ENCODE data around the gene PDX1. TPM values are rescaled to one million over a fixed set of nuclear protein-coding genes. Genes with fewer than 3 reads are reported as not detected.
"Not testable (repeated sequence)": the region's sequence is repeated elsewhere in the genome, so short reads cannot be mapped to it uniquely, and the experiment has no call there.

The PDX1 gene
- total RNA-seq, 2 donors from 2014 or later: not detected

- peak; percentile 91 for DNase-seq (ENCODE audit: low spot score)
These were observed 34.0 kb downstream of the PDX1 start for GRCh38 chr13:27953676-27954405.

GRCh38 chr13:27954406-27954851 lies 34.6 kb downstream of the PDX1 start:
- DNase-seq (ENCODE audit: low spot score): peak; percentile 80
- intact Hi-C loops (cut with DNase I): no loop called here

More at GRCh38 chr13:27953676-27954405, 34.0 kb downstream of the PDX1 start:
- intact Hi-C loops (cut with DNase I): no loop called here

- no peak for DNase-seq (ENCODE audit: low spot score)
- intact Hi-C loops (cut with DNase I): no loop called here
These were observed 35.3 kb downstream of the PDX1 start for GRCh38 chr13:27955014-27955591.

GRCh38 chr13:27956576-27957300 lies 36.9 kb downstream of the PDX1 start:
- DNase-seq (ENCODE audit: low spot score): no peak
- intact Hi-C loops (cut with DNase I): loop anchor here in 1 of 2 donors (1.0 kb wide), 1 partner anchor 32 kb away; the partner anchor contains the start of gene URAD

- intact Hi-C loops (cut with DNase I): no loop called here
- DNase-seq (ENCODE audit: low spot score): no peak
These were observed 40.2 kb downstream of the PDX1 start for GRCh38 chr13:27959976-27960361.

- intact Hi-C loops (cut with DNase I): no loop called here
- DNase-seq (ENCODE audit: low spot score): no peak
These were observed 40.8 kb downstream of the PDX1 start for GRCh38 chr13:27960362-27961226.

- intact Hi-C loops (cut with DNase I): no loop called here
- DNase-seq (ENCODE audit: low spot score): no peak
These were observed 41.7 kb downstream of the PDX1 start for GRCh38 chr13:27961227-27962085.

GRCh38 chr13:27962128-27962841 lies 42.5 kb downstream of the PDX1 start:
- intact Hi-C loops (cut with DNase I): no loop called here
- DNase-seq (ENCODE audit: low spot score): no peak

GRCh38 chr13:27962982-27963381 lies 43.2 kb downstream of the PDX1 start:
- intact Hi-C loops (cut with DNase I): no loop called here
- DNase-seq (ENCODE audit: low spot score): no peak

GRCh38 chr13:27963491-27963890 lies 43.7 kb downstream of the PDX1 start:
- intact Hi-C loops (cut with DNase I): no loop called here
- no peak for DNase-seq (ENCODE audit: low spot score)

- DNase-seq (ENCODE audit: low spot score); intact Hi-C loops (cut with DNase I): not testable (repeated sequence)
These were observed 44.4 kb downstream of the PDX1 start for GRCh38 chr13:27964206-27964605.

GRCh38 chr13:27964741-27965323 lies 45.0 kb downstream of the PDX1 start:
- intact Hi-C loops (cut with DNase I): no loop called here
- no peak for DNase-seq (ENCODE audit: low spot score)

- intact Hi-C loops (cut with DNase I): no loop called here
These were observed 45.5 kb downstream of the PDX1 start for GRCh38 chr13:27965343-27965739.

GRCh38 chr13:27965740-27966640 lies 46.2 kb downstream of the PDX1 start:
- intact Hi-C loops (cut with DNase I): no loop called here
- DNase-seq (ENCODE audit: low spot score): no peak

More at GRCh38 chr13:27965343-27965739, 45.5 kb downstream of the PDX1 start:
- DNase-seq (ENCODE audit: low spot score): no peak

GRCh38 chr13:27966641-27967202 lies 46.9 kb downstream of the PDX1 start:
- no peak for DNase-seq (ENCODE audit: low spot score)
- intact Hi-C loops (cut with DNase I): no loop called here

GRCh38 chr13:27967203-27967735 lies 47.5 kb downstream of the PDX1 start:
- DNase-seq (ENCODE audit: low spot score): no peak
- intact Hi-C loops (cut with DNase I): no loop called here
